Natural killer cell (primary cell): ENCODE results near the gene SENP1. TPM values are rescaled to one million over a fixed set of nuclear protein-coding genes. Genes with fewer than 3 reads are reported as not detected.
A peak's percentile ranks its signal among the peaks of the same experiment; 100 is the strongest.

Experiments used
- ATAC-seq, 3 donors: fragments of 150-1000 bp in 2 of 3; fragments of 200-7000 bp in 1 of 3; cut with Tn5 transposase; 1 replicate in 1 of 3; 2 replicates in 2 of 3; pipeline ENCODE4 v1.10.0; 2021; ENCODE audit warnings: mild to moderate bottlenecking in 2 of 3, moderate library complexity in 2 of 3
- DNase-seq, 2 donors: peaks; one replicate each; pipeline versions ENCODE4 v3.0.0 to v3.0.0-alpha.2; 2013 to 2021; ENCODE audit warnings: mixed read lengths in 1 of 2
- H3K27ac ChIP-seq: one replicate; pipeline ENCODE4 v1.5.1; 2013; ENCODE audit warnings: mild to moderate bottlenecking, low read length
- H3K27me3 ChIP-seq: one replicate; pipeline ENCODE4 v1.6.1; 2013; ENCODE audit warnings: low read length; ENCODE audit not compliant: control insufficient read depth, insufficient read depth
- H3K36me3 ChIP-seq: one replicate; pipeline ENCODE4 v1.6.1; 2013; ENCODE audit warnings: low read length; ENCODE audit not compliant: control insufficient read depth, insufficient read depth
- H3K4me1 ChIP-seq: one replicate; pipeline ENCODE4 v1.6.1; 2013; ENCODE audit warnings: low read length; ENCODE audit not compliant: control insufficient read depth, insufficient read depth
- H3K4me3 ChIP-seq: one replicate; pipeline ENCODE4 v1.5.1; 2013; ENCODE audit warnings: low read length
- H3K9me3 ChIP-seq: one replicate; pipeline ENCODE4 v1.6.1; 2013; ENCODE audit warnings: low read length; ENCODE audit not compliant: control insufficient read depth, insufficient read depth
- H3K27ac Mint-ChIP-seq, 2 donors: one replicate each; pipeline ENCODE4 v1.8.0; 2022; ENCODE audit warnings: mild to moderate bottlenecking in 2 of 2, mixed read lengths in 2 of 2, moderate library complexity in 1 of 2
- H3K27me3 Mint-ChIP-seq, 2 donors: one replicate each; pipeline ENCODE4 v1.8.0; 2022; ENCODE audit warnings: low read depth in 2 of 2, mixed read lengths in 2 of 2
- H3K36me3 Mint-ChIP-seq: one replicate; pipeline ENCODE4 v1.8.0; 2022; ENCODE audit warnings: mixed read lengths
- H3K4me1 Mint-ChIP-seq, 2 donors: one replicate each; pipeline ENCODE4 v1.8.0; 2022; ENCODE audit warnings: mixed read lengths in 2 of 2
- H3K4me3 Mint-ChIP-seq: one replicate; pipeline ENCODE4 v1.8.0; 2022; ENCODE audit warnings: mild to moderate bottlenecking, moderate library complexity, mixed read lengths
- H3K9me3 Mint-ChIP-seq, 2 donors: one replicate each; pipeline ENCODE4 v1.8.0; 2022; ENCODE audit warnings: mixed read lengths in 2 of 2
- CTCF ChIP-seq: fragments of 200-600 bp; IDR thresholded peaks from one replicate; pipeline ENCODE4 v1.8.0; 2022; ENCODE audit warnings: antibody characterized with exemption
- WGBS: methylation state at CpG from one replicate; pipeline ENCODE4 v1.1.7; 2013; ENCODE audit warnings: missing lambda C conversion rate; ENCODE audit not compliant: insufficient coverage; 5-methylcytosine and 5-hydroxymethylcytosine counted together
- intact Hi-C: fragments of 100-400 bp; cut with micrococcal nuclease; formaldehyde crosslinking; loops from one replicate; pipeline ENCODE4 v1.14.2; 2022
- total RNA-seq, 4 donors: library from RNA; stranded (reverse); fragments of 120-200 nt in 1 of 4; gene quantifications; one replicate each; pipeline versions ENCODE4 v1.2.3 to v1.2.4, GENCODE V29; 2013 to 2022

Gene SENP1
- total RNA-seq, 3 donors from 2014 or later (not counting 1 experiment from before 2014, with no cell fraction given): 35.6 to 39.6 (median 36.8) TPM

- DNase-seq: no peak
- Histone ChIP-seq H3K27me3 (no peaks in the 10 kb centered on the region), H3K27ac (no peak overlapping the region), H3K4me3 (no peak overlapping the region), H3K36me3 (no peaks in the 10 kb centered on the region), H3K9me3 (no peaks in the 10 kb centered on the region), H3K4me1 (no peaks in the 10 kb centered on the region)
- no peak overlapping the region for H3K4me3 Mint-ChIP-seq
- H3K4me1 Mint-ChIP-seq: peaks cover 9 to 14% of the 10 kb centered on the region in 2 donors
- peaks cover under 1% of the 10 kb centered on the region for H3K36me3 Mint-ChIP-seq
- TF ChIP-seq CTCF: no peak
- intact Hi-C loops: no loop called here
- WGBS: 28% methylated on average over 5 of the region's 5 CpGs
- H3K27me3 Mint-ChIP-seq: no peaks in the 10 kb centered on the region
- H3K9me3 Mint-ChIP-seq: no peaks in the 10 kb centered on the region
- H3K27ac Mint-ChIP-seq: no peak overlapping the region
- ATAC-seq: no peak
Observed at GRCh38 chr12:48038085-48038484, 67.8 kb downstream of the SENP1 start.

GRCh38 chr12:48037267-48037915 is 68.5 kb downstream of the SENP1 start:
- Mint-ChIP-seq H3K36me3 (no peaks in the 10 kb centered on the region), H3K4me3 (no peak overlapping the region), H3K27me3 (no peaks in the 10 kb centered on the region), H3K9me3 (no peaks in the 10 kb centered on the region), H3K27ac (peak overlapping the region in 1 of 2 donors; percentile 3), H3K4me1 (peaks cover 9 to 14% of the 10 kb centered on the region in 2 donors)
- Histone ChIP-seq H3K36me3 (no peaks in the 10 kb centered on the region), H3K4me3 (no peak overlapping the region), H3K27ac (no peak overlapping the region), H3K27me3 (no peaks in the 10 kb centered on the region), H3K4me1 (no peaks in the 10 kb centered on the region), H3K9me3 (no peaks in the 10 kb centered on the region)
- TF ChIP-seq CTCF: no peak
- no peak for DNase-seq
- 82% methylated on average over 8 of the region's 9 CpGs for WGBS
- intact Hi-C loops: no loop called here
- no peak for ATAC-seq

- no peaks in the 10 kb centered on the region for H3K36me3 ChIP-seq
- 90% methylated on average over 3 of the region's 4 CpGs for WGBS
Observed at GRCh38 chr12:48036818-48037217, 69.1 kb downstream of the SENP1 start.

More at GRCh38 chr12:48036818-48037217, 69.1 kb downstream of the SENP1 start:
- TF ChIP-seq CTCF: no peak
- H3K9me3 ChIP-seq: no peaks in the 10 kb centered on the region
- ATAC-seq: no peak
- Mint-ChIP-seq H3K27me3 (no peaks in the 10 kb centered on the region), H3K4me3 (no peak overlapping the region), H3K9me3 (no peaks in the 10 kb centered on the region), H3K36me3 (no peaks in the 10 kb centered on the region), H3K27ac (peak overlapping the region in 1 of 2 donors; percentile 3), H3K4me1 (peaks cover 9 to 14% of the 10 kb centered on the region in 2 donors)
- H3K27ac ChIP-seq: no peak overlapping the region
- intact Hi-C loops: no loop called here
- DNase-seq: no peak
- H3K4me1 ChIP-seq: no peaks in the 10 kb centered on the region
- H3K4me3 ChIP-seq: no peak overlapping the region
- H3K27me3 ChIP-seq: no peaks in the 10 kb centered on the region
